Measurements from ENCODE around the gene PHF11. TPM values are rescaled to one million over a fixed set of nuclear protein-coding genes. Genes with fewer than 3 reads are reported as not detected.

The PHF11 gene
- polyA plus RNA-seq, 1 donor (not counting 4 experiments of a cell fraction or from before 2014, with no cell fraction given): 32.9 TPM

DNA sequence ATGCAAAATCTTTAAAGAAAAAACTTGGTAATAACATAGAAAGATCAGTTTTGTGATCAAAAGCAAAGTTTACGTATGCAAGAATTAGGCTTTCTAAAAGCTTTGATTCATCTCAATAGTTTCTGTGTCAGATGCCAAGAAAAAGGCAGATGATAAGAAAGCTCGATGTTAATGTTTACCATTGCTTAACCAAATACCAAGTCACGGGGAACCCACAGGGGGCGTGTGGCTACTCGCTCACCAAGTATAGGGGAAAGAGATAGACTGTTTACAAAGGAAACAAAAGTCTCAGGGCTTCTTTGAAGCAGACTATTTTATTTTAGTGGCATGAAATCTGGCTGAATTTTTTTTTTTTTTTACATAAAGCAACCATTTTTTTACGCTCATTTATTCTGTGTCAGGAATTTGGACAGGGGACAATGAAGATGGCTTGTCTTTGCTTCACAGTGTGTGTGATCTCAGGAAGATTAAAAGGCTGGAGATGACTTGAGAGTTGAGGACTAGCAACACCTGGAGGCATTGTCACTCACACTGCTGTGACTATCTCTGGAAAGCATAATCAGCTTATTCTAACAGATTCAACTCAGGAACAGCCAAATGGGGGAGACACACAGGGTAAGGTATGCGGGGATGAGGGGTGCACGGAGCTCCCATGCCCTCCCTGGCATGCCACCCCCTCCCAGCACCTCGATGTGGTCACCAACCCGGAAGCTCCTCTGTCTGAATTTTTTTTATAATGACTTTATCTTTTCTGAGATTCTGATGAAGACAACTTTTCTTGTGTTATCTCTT is 64.7 kb downstream of the PHF11 start:
- H3K9ac ChIP-seq (ENCODE audit: control insufficient read depth, extremely low read depth, insufficient read depth, low read length): no peak overlapping the region
- H3K27ac ChIP-seq (ENCODE audit: control insufficient read depth, insufficient read depth, low read length): no peak overlapping the region
- no peak overlapping the region for H3K4me2 ChIP-seq (ENCODE audit: control insufficient read depth, extremely low read depth, insufficient read depth, low read depth, low read length)
- H3K4me3 ChIP-seq (ENCODE audit: control insufficient read depth in 2 of 3, extremely low read depth in 1 of 3, insufficient read depth in 2 of 3, low read depth in 1 of 3, low read length in 3 of 3): no peak overlapping the region
- H3K4me1 ChIP-seq (ENCODE audit: control insufficient read depth, extremely low read depth, insufficient read depth, low read length): peaks cover 4% of the 10 kb centered on the region
- FAIRE-seq: no peak
- no peaks in the 10 kb centered on the region for H3K9me1 ChIP-seq (ENCODE audit: control insufficient read depth, extremely low read depth, insufficient read depth, low read length)
- no peaks in the 10 kb centered on the region for H3K9me3 ChIP-seq (ENCODE audit: control insufficient read depth, low read depth, low read length)
- H3K27me3 ChIP-seq (ENCODE audit: control insufficient read depth, extremely low read depth, insufficient read depth, low read length): no peaks in the 10 kb centered on the region
- H3K36me3 ChIP-seq (ENCODE audit: control insufficient read depth in 2 of 2, extremely low read depth in 1 of 2, insufficient read depth in 2 of 2, low read length in 2 of 2): peaks cover 6 to 10% of the 10 kb centered on the region in 2 experiments
- dilution Hi-C loops (cut with MboI; ENCODE audit: extremely low pct_ligation_motif_present, low sequenced_read_pairs): no loop called here
- H2AFZ ChIP-seq (ENCODE audit: control insufficient read depth, low read length): no peak overlapping the region
- DNase-seq (ENCODE audit: low read depth, low spot score): no peak
- H3K79me2 ChIP-seq (ENCODE audit: control insufficient read depth, insufficient read depth, low read length): no peaks in the 10 kb centered on the region
- no peaks in the 10 kb centered on the region for H4K20me1 ChIP-seq (ENCODE audit: control insufficient read depth, extremely low read depth, insufficient read depth, low read length)
- TF ChIP-seq, protein P1, sequence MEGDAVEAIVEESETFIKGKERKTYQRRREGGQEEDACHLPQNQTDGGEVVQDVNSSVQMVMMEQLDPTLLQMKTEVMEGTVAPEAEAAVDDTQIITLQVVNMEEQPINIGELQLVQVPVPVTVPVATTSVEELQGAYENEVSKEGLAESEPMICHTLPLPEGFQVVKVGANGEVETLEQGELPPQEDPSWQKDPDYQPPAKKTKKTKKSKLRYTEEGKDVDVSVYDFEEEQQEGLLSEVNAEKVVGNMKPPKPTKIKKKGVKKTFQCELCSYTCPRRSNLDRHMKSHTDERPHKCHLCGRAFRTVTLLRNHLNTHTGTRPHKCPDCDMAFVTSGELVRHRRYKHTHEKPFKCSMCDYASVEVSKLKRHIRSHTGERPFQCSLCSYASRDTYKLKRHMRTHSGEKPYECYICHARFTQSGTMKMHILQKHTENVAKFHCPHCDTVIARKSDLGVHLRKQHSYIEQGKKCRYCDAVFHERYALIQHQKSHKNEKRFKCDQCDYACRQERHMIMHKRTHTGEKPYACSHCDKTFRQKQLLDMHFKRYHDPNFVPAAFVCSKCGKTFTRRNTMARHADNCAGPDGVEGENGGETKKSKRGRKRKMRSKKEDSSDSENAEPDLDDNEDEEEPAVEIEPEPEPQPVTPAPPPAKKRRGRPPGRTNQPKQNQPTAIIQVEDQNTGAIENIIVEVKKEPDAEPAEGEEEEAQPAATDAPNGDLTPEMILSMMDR (optimal IDR thresholded peaks at IDR 0.05 in 1 of 3, IDR thresholded peaks at IDR 0.05 in 1 of 3, conservative IDR thresholded peaks at IDR 0.05 in 1 of 3; ENCODE audit: extremely low read depth in 1 of 3, insufficient read depth in 2 of 3, low read length in 3 of 3): peak; percentile 11 to 33 (median 30)
- TF ChIP-seq EZH2 (IDR thresholded peaks at IDR 0.05; ENCODE audit: low read length): no peak

DNA sequence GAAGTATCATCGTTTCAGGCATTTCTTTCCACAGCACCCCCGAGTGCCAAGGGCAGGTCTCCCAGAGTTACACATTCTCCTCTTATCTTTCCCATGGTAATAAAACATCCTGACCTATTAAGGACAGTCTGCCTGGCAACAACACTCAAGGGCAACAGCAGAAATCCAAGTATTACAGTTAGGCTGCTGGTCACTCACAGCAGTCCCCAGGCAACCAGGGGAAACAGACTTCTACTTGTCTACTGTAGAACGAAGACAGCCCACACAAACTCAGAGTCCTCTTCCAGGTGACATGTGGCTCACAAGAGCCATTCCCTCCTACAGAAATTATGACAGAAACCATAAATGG is 65.3 kb downstream of the PHF11 start:
- Histone ChIP-seq H3K27ac (ENCODE audit: control insufficient read depth, insufficient read depth, low read length) (no peak overlapping the region), H3K9me1 (ENCODE audit: control insufficient read depth, extremely low read depth, insufficient read depth, low read length) (no peaks in the 10 kb centered on the region), H4K20me1 (ENCODE audit: control insufficient read depth, extremely low read depth, insufficient read depth, low read length) (no peaks in the 10 kb centered on the region), H2AFZ (ENCODE audit: control insufficient read depth, low read length) (no peak overlapping the region), H3K4me1 (ENCODE audit: control insufficient read depth, extremely low read depth, insufficient read depth, low read length) (peaks cover 4% of the 10 kb centered on the region), H3K4me2 (ENCODE audit: control insufficient read depth, extremely low read depth, insufficient read depth, low read depth, low read length) (no peak overlapping the region), H3K79me2 (ENCODE audit: control insufficient read depth, insufficient read depth, low read length) (no peaks in the 10 kb centered on the region), H3K27me3 (ENCODE audit: control insufficient read depth, extremely low read depth, insufficient read depth, low read length) (no peaks in the 10 kb centered on the region), H3K9me3 (ENCODE audit: control insufficient read depth, low read depth, low read length) (no peaks in the 10 kb centered on the region), H3K9ac (ENCODE audit: control insufficient read depth, extremely low read depth, insufficient read depth, low read length) (no peak overlapping the region), H3K36me3 (ENCODE audit: control insufficient read depth in 2 of 2, extremely low read depth in 1 of 2, insufficient read depth in 2 of 2, low read length in 2 of 2) (peaks cover 6 to 8% of the 10 kb centered on the region in 2 experiments), H3K4me3 (ENCODE audit: control insufficient read depth in 2 of 3, extremely low read depth in 1 of 3, insufficient read depth in 2 of 3, low read depth in 1 of 3, low read length in 3 of 3) (no peak overlapping the region)
- TF ChIP-seq, protein P1 (optimal IDR thresholded peaks at IDR 0.05 in 1 of 3, IDR thresholded peaks at IDR 0.05 in 1 of 3, conservative IDR thresholded peaks at IDR 0.05 in 1 of 3; ENCODE audit: extremely low read depth in 1 of 3, insufficient read depth in 2 of 3, low read length in 3 of 3): no peak
- TF ChIP-seq EZH2 (IDR thresholded peaks at IDR 0.05; ENCODE audit: low read length): no peak
- no peak for FAIRE-seq
- DNase-seq (ENCODE audit: low read depth, low spot score): no peak
- dilution Hi-C loops (cut with MboI; ENCODE audit: extremely low pct_ligation_motif_present, low sequenced_read_pairs): no loop called here
